H1 (cell line): ENCODE results near the gene HKDC1. TPM values are rescaled to one million over a fixed set of nuclear protein-coding genes. Genes with fewer than 3 reads are reported as not detected.

Experiments used
- CTCF ChIA-PET: fragments of 300-600 bp; sonication (Branson Sonifier 250); formaldehyde crosslinking; loops from one replicate; lab custom pipeline; 2021; ENCODE audit not compliant: partially characterized antibody; lab: Charles Lee
- POLR2A ChIA-PET: fragments of 300-600 bp; sonication (Branson Sonifier 250); formaldehyde crosslinking; loops from one replicate; lab custom pipeline; 2021; ENCODE audit warnings: inconsistent platforms; ENCODE audit not compliant: partially characterized antibody; lab: Charles Lee
- DNase-seq, 2 experiments: peaks; one replicate each; pipeline versions ENCODE4 v3.0.0 to v3.0.0-alpha.2; 2010 to 2022; ENCODE audit warnings: low spot score in 2 of 2, low read depth in 1 of 2, mixed read lengths in 1 of 2
- FAIRE-seq: peaks from 2 replicates; lab custom pipeline; 2011; peaks lifted over from hg19 to GRCh38; lab: Jason Lieb, UNC
- H2AFZ ChIP-seq: 2 replicates; pipeline ENCODE4 v1.8.1; 2012; ENCODE audit warnings: low read length, inconsistent platforms
- H2AK5ac ChIP-seq: 2 replicates; pipeline ENCODE4 v1.6.1; 2013; ENCODE audit warnings: low read depth, low read length
- H2BK120ac ChIP-seq: replicated peaks from 2 replicates; pipeline ENCODE3; 2013; ENCODE audit warnings: low read depth, low read length, inconsistent platforms
- H2BK12ac ChIP-seq: 2 replicates; pipeline ENCODE4 v1.6.1; 2013; ENCODE audit warnings: low read depth, low read length
- H2BK15ac ChIP-seq: 2 replicates; pipeline ENCODE4 v1.6.1; 2013; ENCODE audit warnings: low read length
- H2BK20ac ChIP-seq: 2 replicates; pipeline ENCODE4 v1.6.1; 2013; ENCODE audit warnings: low read length
- H2BK5ac ChIP-seq: 2 replicates; pipeline ENCODE4 v1.6.1; 2013; ENCODE audit warnings: low read depth, low read length
- H3K14ac ChIP-seq: 2 replicates; pipeline ENCODE4 v1.6.1; 2013; ENCODE audit warnings: inconsistent platforms; ENCODE audit not compliant: insufficient read length
- H3K18ac ChIP-seq: 2 replicates; pipeline ENCODE4 v1.6.1; 2013; ENCODE audit warnings: low read length; ENCODE audit errors: extremely low read depth
- H3K23ac ChIP-seq: 2 replicates; pipeline ENCODE4 v1.6.1; 2013; ENCODE audit warnings: inconsistent platforms; ENCODE audit not compliant: insufficient read length
- H3K23me2 ChIP-seq: 2 replicates; pipeline ENCODE4 v1.6.1; 2013; ENCODE audit warnings: low read depth, low read length
- H3K27ac ChIP-seq: 2 replicates; pipeline ENCODE4 v1.6.1; 2011; ENCODE audit warnings: low read depth, low read length, inconsistent platforms
- H3K27me3 ChIP-seq, 4 experiments: replicated peaks in 1 of 4; 1 replicate in 1 of 4; 2 replicates in 3 of 4; pipeline versions ENCODE4 v1.6.1 to v1.8.1; 2011 to 2013; ENCODE audit warnings: low read length in 3 of 4, mild to moderate bottlenecking in 3 of 4, inconsistent platforms in 2 of 4, mixed read lengths in 2 of 4, moderate library complexity in 1 of 4; ENCODE audit not compliant: control insufficient read depth in 3 of 4, insufficient read depth in 3 of 4; ENCODE audit errors: extremely low read depth in 1 of 4
- H3K36me3 ChIP-seq, 4 experiments: 2 replicates each; pipeline versions ENCODE4 v1.6.1 to v1.8.1; 2011 to 2013; ENCODE audit warnings: mild to moderate bottlenecking in 4 of 4, low read length in 3 of 4, moderate library complexity in 2 of 4, control low read depth in 1 of 4, inconsistent platforms in 1 of 4; ENCODE audit not compliant: insufficient read depth in 4 of 4, control insufficient read depth in 2 of 4
- H3K4ac ChIP-seq: replicated peaks from 2 replicates; pipeline ENCODE3; 2013; ENCODE audit warnings: low read length, low read depth, mixed read lengths, inconsistent platforms; ENCODE audit not compliant: insufficient read length
- H3K4me1 ChIP-seq, 4 experiments: replicated peaks in 1 of 4; 1 replicate in 1 of 4; 2 replicates in 3 of 4; pipeline versions ENCODE4 v1.6.1 to v1.8.1; 2011 to 2013; ENCODE audit warnings: low read length in 3 of 4, inconsistent platforms in 2 of 4, mixed read lengths in 1 of 4; ENCODE audit not compliant: insufficient read depth in 4 of 4, control insufficient read depth in 3 of 4
- H3K4me2 ChIP-seq, 2 experiments: 2 replicates each; pipeline versions ENCODE4 v1.6.1 to v1.8.1; 2011 to 2013; ENCODE audit warnings: low read depth in 2 of 2, low read length in 2 of 2, control low read depth in 1 of 2, inconsistent platforms in 1 of 2, mild to moderate bottlenecking in 1 of 2; ENCODE audit not compliant: insufficient read depth in 1 of 2
- H3K4me3 ChIP-seq, 4 experiments: fragments of 200-600, 300-600 bp in 1 of 4; sonication (generic), shearing (Covaris generic), sonication (Bioruptor Twin) in 1 of 4; 2 replicates each; pipeline versions ENCODE4 v1.5.1 to v1.8.1; 2011 to 2016; ENCODE audit warnings: low read length in 4 of 4, low read depth in 3 of 4, control low read depth in 2 of 4, inconsistent platforms in 2 of 4, mild to moderate bottlenecking in 2 of 4, mixed read lengths in 1 of 4, moderate library complexity in 1 of 4; ENCODE audit not compliant: insufficient read depth in 2 of 4; ENCODE audit errors: extremely low read depth in 1 of 4
- H3K56ac ChIP-seq: replicated peaks from 2 replicates; pipeline ENCODE3; 2013; ENCODE audit warnings: low read depth, mild to moderate bottlenecking, mixed read lengths, low read length, inconsistent platforms; ENCODE audit not compliant: insufficient read length
- H3K79me1 ChIP-seq: 2 replicates; pipeline ENCODE4 v1.6.1; 2013; ENCODE audit warnings: low read depth, low read length, control low read depth
- H3K79me2 ChIP-seq, 2 experiments: 2 replicates each; pipeline versions ENCODE4 v1.6.1 to v1.8.1; 2012 to 2013; ENCODE audit warnings: low read length in 2 of 2, mild to moderate bottlenecking in 2 of 2, inconsistent platforms in 1 of 2; ENCODE audit not compliant: insufficient read depth in 2 of 2, control insufficient read depth in 1 of 2
- H3K9ac ChIP-seq, 4 experiments: replicated peaks in 1 of 4; 1 replicate in 1 of 4; 2 replicates in 3 of 4; pipeline versions ENCODE4 v1.6.1 to v1.8.1; 2011 to 2013; ENCODE audit warnings: low read depth in 3 of 4, low read length in 3 of 4, control low read depth in 2 of 4, mild to moderate bottlenecking in 2 of 4, moderate library complexity in 2 of 4, inconsistent platforms in 1 of 4; ENCODE audit errors: extremely low read depth in 1 of 4
- H3K9me3 ChIP-seq, 2 experiments: 2 replicates each; pipeline versions ENCODE4 v1.6.1 to v1.8.1; 2012 to 2013; ENCODE audit warnings: mild to moderate bottlenecking in 2 of 2, moderate library complexity in 2 of 2, control low read depth in 1 of 2, inconsistent platforms in 1 of 2, low read depth in 1 of 2, low read length in 1 of 2, mixed read lengths in 1 of 2; ENCODE audit not compliant: insufficient read depth in 2 of 2
- H4K20me1 ChIP-seq, 2 experiments: replicated peaks in 1 of 2; 2 replicates each; pipeline versions ENCODE3 to v1.8.1; 2011 to 2013; ENCODE audit warnings: inconsistent platforms in 2 of 2, low read length in 2 of 2, mild to moderate bottlenecking in 1 of 2; ENCODE audit not compliant: insufficient read depth in 2 of 2, control insufficient read depth in 1 of 2
- H4K5ac ChIP-seq: 2 replicates; pipeline ENCODE4 v1.6.1; 2013; ENCODE audit warnings: low read length, low read depth, mixed read lengths, inconsistent platforms; ENCODE audit not compliant: insufficient read length
- H4K8ac ChIP-seq: 2 replicates; pipeline ENCODE4 v1.8.0; 2013; ENCODE audit warnings: mild to moderate bottlenecking, moderate library complexity, low read length, inconsistent platforms; ENCODE audit not compliant: insufficient read depth; ENCODE audit errors: extremely low read depth
- H4K91ac ChIP-seq: replicated peaks from 2 replicates; pipeline ENCODE3; 2013; ENCODE audit warnings: low read length, mixed read lengths, inconsistent platforms; ENCODE audit not compliant: insufficient read length
- EZH2 ChIP-seq: fragments of 200-600 bp; sonication (generic); IDR thresholded peaks from 2 replicates; pipeline ENCODE4 v1.7.1; 2012; ENCODE audit warnings: low read depth, mild to moderate bottlenecking, moderate library complexity, low read length, inconsistent platforms; ENCODE audit not compliant: severe bottlenecking
- POU5F1 ChIP-seq: IDR thresholded peaks from 2 replicates; pipeline ENCODE4 v1.6.1; 2011; ENCODE audit warnings: low read depth, mild to moderate bottlenecking, low read length, moderate library complexity
- SAP30 ChIP-seq: fragments of 300-600 bp; sonication (generic); IDR thresholded peaks from 2 replicates; pipeline ENCODE4 v1.7.1; 2012; ENCODE audit warnings: low read length, moderate library complexity, mild to moderate bottlenecking, inconsistent platforms; ENCODE audit not compliant: insufficient read depth, insufficient replicate concordance
- SP1 ChIP-seq: IDR thresholded peaks from 2 replicates; pipeline ENCODE4 v1.6.1; 2011; ENCODE audit warnings: low read depth, low read length
- WGBS, 2 experiments: shearing (Covaris generic) in 1 of 2; methylation state at CpG; one replicate each; pipeline versions ENCODE4 v1.1.6 to v1.1.7; 2013 to 2015; ENCODE audit warnings: low lambda C conversion rate in 2 of 2, mixed read lengths in 2 of 2, inconsistent platforms in 1 of 2, low coverage in 1 of 2, missing lambda C conversion rate in 1 of 2; ENCODE audit not compliant: insufficient replicate concordance in 2 of 2, insufficient coverage in 1 of 2, insufficient read length in 1 of 2; ENCODE audit errors: extremely low coverage in 1 of 2, missing lambda C conversion rate in 1 of 2; 5-methylcytosine and 5-hydroxymethylcytosine counted together
- polyA plus RNA-seq, 7 experiments: library from polyadenylated mRNA; depleted of rRNA in 3 of 7; stranded (reverse) in 5 of 7; unstranded in 2 of 7; fragments of >200 nt in 5 of 7; fragments of 200-250 nt in 2 of 7; gene quantifications; 1 replicate in 5 of 7; 2 replicates in 1 of 7; 4 replicates in 1 of 7; pipeline versions ENCODE4 v1.2.1 to v1.2.3, GENCODE V29; 2011 to 2013; ENCODE audit warnings: missing spikeins in 2 of 7, mixed read lengths in 2 of 7
- total RNA-seq: library from RNA; stranded (reverse); fragmentation: NEBNext Ultra II Directional; extraction: Animal tissue kit (Norgen Biotek cat#: 25700); gene quantifications from 2 replicates; pipeline ENCODE4 v1.2.1, GENCODE V29; 2021
- TF ChIP-seq, protein P1 (sequence below): IDR thresholded peaks from 2 replicates; pipeline ENCODE4 v1.6.1; 2012; ENCODE audit warnings: inconsistent platforms

Gene HKDC1
- total and polyA plus RNA-seq, 2 of the 8 experiments (the other 6 are each of a cell fraction or from before 2014, with no cell fraction given), result 0.12 to 0.78 TPM

DNA sequence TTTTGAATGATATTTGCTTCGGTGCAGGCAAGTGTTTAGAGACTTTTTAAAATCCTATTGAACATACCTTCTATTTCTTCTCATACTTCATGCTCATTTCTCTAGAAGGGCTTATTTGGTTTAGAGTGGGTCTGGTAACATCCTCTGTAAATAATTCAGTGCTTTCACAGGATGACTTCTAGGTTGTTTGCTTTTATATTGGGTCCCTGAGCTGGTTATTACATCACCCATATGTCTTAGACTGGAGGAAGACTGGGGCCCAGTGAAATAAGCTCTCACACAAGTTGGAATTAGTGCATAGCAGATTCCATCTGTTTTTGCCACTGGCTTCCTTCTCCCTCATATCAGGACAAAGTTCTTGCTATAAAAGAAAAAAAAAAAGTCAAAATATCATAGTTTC lies 33.6 kb upstream of the HKDC1 start:
- H3K79me2 ChIP-seq, result peaks cover 9 to 40% of the 10 kb centered on the region in 2 experiments
- H4K8ac ChIP-seq, result no peak overlapping the region
- H4K91ac ChIP-seq, result no peak overlapping the region
- H3K18ac ChIP-seq, result no peak overlapping the region
- no peak overlapping the region for H3K4ac ChIP-seq
- H3K9ac ChIP-seq, result no peak overlapping the region
- WGBS, 2 experiments, result 83% methylated on average over 1 of the region's 1 CpG; no CpG with 5 or more reads in 1 of the 2 experiments
- no peak overlapping the region for H2BK15ac ChIP-seq
- no peaks in the 10 kb centered on the region for H3K9me3 ChIP-seq
- no peak overlapping the region for H3K14ac ChIP-seq
- no peak overlapping the region for H3K4me3 ChIP-seq
- peaks cover 4 to 11% of the 10 kb centered on the region in 2 experiments for H4K20me1 ChIP-seq
- H3K23me2 ChIP-seq, result no peaks in the 10 kb centered on the region
- no peaks in the 10 kb centered on the region for H3K27me3 ChIP-seq
- no peaks in the 10 kb centered on the region for H3K4me1 ChIP-seq
- H2BK120ac ChIP-seq, result no peak overlapping the region
- no peak overlapping the region for H2AK5ac ChIP-seq
- DNase-seq (no peak), FAIRE-seq (no peak)
- H3K27ac ChIP-seq, result no peak overlapping the region
- H4K5ac ChIP-seq, result no peak overlapping the region
- H3K36me3 ChIP-seq, result peaks cover 7 to 47% (median 28%) of the 10 kb centered on the region in 4 experiments
- H2BK5ac ChIP-seq, result no peak overlapping the region
- H2AFZ ChIP-seq, result no peak overlapping the region
- no peak overlapping the region for H3K4me2 ChIP-seq
- no peak overlapping the region for H3K23ac ChIP-seq
- H2BK12ac ChIP-seq, result no peak overlapping the region
- ChIA-PET POLR2A (interaction anchor here (2.1 kb wide), 1 partner anchor 10 kb away, joined by 6 read pairs; no protein-coding TSS in a partner anchor), CTCF (no interaction called here)
- no peak for TF ChIP-seq POU5F1
- no peak for TF ChIP-seq EZH2
- TF ChIP-seq, protein P1, sequence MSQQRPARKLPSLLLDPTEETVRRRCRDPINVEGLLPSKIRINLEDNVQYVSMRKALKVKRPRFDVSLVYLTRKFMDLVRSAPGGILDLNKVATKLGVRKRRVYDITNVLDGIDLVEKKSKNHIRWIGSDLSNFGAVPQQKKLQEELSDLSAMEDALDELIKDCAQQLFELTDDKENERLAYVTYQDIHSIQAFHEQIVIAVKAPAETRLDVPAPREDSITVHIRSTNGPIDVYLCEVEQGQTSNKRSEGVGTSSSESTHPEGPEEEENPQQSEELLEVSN, result no peak
- no peak for TF ChIP-seq SP1
- TF ChIP-seq SAP30, result no peak
- no peaks in the 10 kb centered on the region; the same call in none of the 2 replicates for H3K79me1 ChIP-seq
- no peak overlapping the region for H3K56ac ChIP-seq
- no peak overlapping the region for H2BK20ac ChIP-seq
